Measurements from ENCODE around the gene PSMD5. TPM values are rescaled to one million over a fixed set of nuclear protein-coding genes. Genes with fewer than 3 reads are reported as not detected.

The PSMD5 gene
- 35.2 and 46.7 TPM in 2 replicates for total RNA-seq

DNA sequence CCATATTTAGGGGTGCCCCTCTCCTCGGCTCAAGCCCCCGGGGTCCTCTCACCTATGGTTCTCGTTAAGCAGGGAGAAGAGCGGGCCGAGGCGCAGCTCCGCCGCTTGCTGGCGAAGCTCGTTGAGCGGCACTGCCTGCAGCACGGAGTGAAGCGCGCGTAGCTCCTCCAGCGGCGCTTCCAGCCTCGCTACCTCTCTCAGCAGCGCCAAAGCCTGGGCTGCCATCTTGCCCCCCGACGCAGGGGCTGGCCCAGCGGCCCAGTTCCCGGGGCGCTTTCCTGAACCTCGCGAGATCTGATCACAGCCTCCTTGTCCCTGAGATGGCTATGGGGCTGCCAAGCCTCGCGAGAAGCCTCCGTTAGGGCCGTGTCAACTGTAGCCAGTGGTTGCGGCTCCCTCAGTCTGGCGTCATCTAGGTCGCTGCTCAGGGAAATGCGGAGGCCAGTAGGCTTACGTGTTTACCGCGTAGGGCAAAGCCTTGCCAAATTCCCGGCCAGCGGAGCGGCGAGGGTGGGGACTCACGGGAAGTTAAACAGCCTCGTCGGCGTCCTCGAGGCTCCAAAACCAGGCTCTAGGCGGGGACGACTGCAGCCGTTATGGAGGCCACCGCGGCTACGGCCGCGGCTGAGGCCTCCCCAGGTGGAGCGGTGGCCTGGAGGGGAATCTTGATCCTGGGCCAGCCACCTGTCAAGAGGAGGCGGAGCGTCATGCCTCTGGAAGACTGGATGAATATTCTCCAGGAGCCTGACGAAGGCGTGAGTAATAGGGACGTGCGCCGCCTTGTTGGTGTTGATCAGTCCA, at the start of gene PSMD5:
Gene PSMD5, minus strand, starts transcription at position 238 of the 801 bp plus-strand sequence. Its CDS starts 13 bp downstream, at position 225.

DNA sequence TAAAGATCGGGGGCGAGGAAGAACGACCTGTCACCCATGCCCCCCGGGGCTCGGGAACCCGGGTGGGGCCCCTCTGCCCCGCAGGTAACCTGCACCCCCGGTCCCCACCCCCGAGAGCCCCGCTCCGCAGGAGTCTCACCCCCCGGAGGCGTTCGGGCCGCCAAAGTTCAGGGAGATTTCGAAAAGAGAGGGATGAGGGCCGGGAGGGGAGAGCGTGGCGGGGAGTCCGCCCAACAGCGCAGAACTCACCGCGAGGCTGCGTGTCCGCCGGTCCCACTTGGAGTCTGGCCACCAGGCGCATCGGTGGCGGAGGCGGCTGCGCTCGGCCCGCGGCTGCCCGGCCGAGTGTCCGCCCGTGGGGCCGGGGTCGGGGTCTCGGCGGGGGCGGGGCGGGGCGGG, 34.1 kb upstream of the PSMD5 start, which contains the start of gene PHF19:
Gene PHF19, minus strand, starts transcription at position 347 of the 399 bp plus-strand sequence. CDS start 2,447 bp downstream, outside the sequence.

DNA sequence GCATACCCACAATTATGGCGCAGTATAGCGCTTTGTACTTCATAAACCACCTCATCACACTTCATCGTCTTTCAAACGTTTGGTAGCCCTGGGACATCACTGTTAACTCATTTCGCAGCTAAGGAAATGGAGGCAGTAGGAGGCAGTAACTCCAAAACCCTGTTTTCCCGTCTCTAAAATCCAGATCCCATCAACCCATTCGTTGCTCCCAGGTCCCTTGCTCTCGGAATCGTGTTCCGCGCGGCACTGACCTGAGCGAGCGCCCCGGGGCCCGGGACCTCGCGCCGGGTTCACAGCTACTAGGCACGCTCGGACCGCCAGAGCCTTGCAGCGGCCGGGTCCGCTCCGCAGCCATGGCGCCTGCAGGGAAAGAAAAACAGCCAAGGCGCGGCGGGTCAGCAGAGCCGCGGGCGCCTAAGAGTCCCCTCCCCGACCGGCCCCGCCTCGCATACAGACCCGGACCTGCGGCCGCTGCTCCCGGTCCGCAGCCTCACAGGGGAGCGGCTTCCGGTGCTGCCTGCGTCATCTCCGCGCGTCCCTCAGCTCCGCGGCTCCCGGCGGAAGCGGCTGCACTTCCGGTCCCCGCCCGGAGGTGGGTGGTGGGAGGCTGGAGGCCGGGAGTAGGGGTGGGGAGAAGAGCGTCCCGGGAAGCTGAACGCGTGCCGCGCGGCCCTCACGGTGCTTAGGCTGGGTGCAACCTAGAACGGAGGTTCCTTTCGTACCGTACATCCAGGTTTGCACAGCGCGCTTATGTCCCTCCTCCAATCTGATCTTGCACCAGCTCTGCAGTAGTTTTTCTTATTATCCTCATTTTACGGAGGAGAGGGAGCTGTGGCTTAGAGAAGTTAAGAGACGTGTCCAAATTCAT, 49.6 kb downstream of the PSMD5 start, which contains the start of gene FBXW2:
Gene FBXW2, minus strand, starts transcription at position 519 of the 868 bp plus-strand sequence. CDS start 5,158 bp downstream, outside the sequence.

Other genes with a start within 250 kb of the PSMD5 start
- gene MEGF9, start 128.5 kb downstream of the PSMD5 start, total RNA-seq: 12.9 and 18.5 TPM in 2 replicates
- gene FBXW2, start 49.5 kb downstream of the PSMD5 start, total RNA-seq: 36.4 and 37.1 TPM in 2 replicates
- gene PHF19, start 34.3 kb upstream of the PSMD5 start, total RNA-seq: 23.7 and 47.4 TPM in 2 replicates
- gene TRAF1, start 83.9 kb upstream of the PSMD5 start, total RNA-seq: 1.3 and 3.8 TPM in 2 replicates
- 5.1 and 8.9 TPM in 2 replicates for gene C5, start 207.4 kb upstream of the PSMD5 start, total RNA-seq
- 4.3 and 15.1 TPM in 2 replicates for gene CNTRL, start 232.0 kb upstream of the PSMD5 start, total RNA-seq